ENCODE results near the gene ACTG2.
A peak's percentile ranks its signal among the peaks of the same experiment; 100 is the strongest.

GRCh38 chr2:73851274-73851673 lies 41.5 kb upstream of the ACTG2 start:
- TF ChIP-seq SIN3A (IDR thresholded peaks at IDR 0.05; ENCODE audit: borderline replicate concordance, insufficient read depth, low read depth, low read length) (no peak), REST (IDR thresholded peaks at IDR 0.05; ENCODE audit: insufficient read depth in 1 of 2, low read depth in 2 of 2, low read length in 1 of 2) (no peak), CTCF (IDR thresholded peaks at IDR 0.05) (peak; percentile 54)

Measured in Panc1 (cell line).